Activated CD4-positive, CD25-positive, alpha-beta regulatory T cell (primary cell): ENCODE data around the gene USP21.

Experiments used
- DNase-seq, 4 experiments: peaks; one replicate each; lab custom pipeline; 2025; lab: John Stamatoyannopoulos, UW

Gene USP21

DNA sequence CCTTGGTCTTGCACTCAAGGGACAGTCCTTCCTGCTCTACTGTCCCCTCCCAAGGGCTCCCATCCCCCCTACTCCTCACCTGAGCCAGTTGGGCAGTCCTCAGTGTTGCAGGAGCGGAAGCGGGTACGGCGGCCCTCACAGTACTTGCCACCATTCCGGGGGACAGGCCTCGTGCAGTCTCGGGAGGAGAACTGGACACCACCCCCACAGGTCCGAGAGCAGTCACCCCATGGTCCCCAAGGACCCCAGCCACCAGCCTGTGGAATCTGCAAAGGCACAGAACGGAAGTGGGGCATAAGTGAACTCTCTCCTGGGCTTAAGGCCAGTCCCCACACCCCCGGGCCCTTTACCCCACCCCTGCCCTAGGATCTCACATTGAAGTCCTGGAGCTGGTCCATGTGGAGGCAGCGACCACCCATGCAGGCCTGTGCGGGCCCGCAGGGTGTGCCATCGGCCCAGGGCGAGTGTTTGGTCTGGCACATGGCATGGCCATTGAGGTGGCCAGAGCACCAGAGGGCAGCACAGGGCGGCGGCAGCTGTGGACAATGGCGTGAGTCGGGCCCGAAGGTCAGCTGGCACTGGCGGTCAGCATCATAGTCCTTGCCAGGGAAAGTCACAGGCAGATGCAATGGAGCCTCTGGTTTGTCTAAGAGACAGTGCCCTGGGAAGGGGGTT, 34.4 kb downstream of the USP21 start:
- no peak for DNase-seq

DNA sequence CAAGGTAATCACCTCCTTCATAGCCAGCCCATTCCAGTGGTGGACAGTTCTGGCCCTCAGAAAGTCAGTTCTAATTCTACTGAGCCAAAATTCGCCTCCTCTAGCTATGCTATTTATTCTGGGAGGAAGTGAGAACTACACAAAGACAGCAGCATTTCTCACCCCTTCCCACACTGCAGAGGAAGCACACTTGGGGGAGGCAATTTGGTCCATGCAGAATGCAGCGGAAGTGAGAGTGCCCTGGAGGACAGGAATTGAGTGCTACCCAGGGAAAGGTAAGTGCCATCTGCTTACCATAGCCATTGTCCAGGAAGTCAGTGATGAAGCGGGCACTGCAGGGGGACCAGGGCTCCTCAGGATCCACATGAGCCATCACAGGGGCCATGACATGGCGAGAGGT, 35.9 kb downstream of the USP21 start:
- no peak for DNase-seq

DNA sequence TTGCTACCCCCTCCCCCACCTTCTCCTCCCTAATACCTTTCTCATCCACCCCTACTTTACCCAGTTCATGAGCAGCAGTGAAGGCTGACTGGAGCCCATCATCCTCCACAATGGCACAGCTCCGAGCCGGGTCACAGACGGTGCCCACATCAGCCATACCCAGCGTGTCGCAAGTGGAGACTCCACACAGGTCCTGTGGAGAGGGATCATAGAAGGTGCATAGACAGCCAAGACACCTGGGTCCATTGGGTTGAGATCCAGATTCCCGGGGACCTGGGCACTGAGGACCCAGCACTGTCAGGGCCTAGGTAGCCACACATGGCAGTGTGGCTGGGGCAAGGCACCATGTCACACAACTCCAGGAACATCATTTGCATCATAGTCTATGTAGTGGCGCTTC, 36.8 kb downstream of the USP21 start:
- no peak for DNase-seq

DNA sequence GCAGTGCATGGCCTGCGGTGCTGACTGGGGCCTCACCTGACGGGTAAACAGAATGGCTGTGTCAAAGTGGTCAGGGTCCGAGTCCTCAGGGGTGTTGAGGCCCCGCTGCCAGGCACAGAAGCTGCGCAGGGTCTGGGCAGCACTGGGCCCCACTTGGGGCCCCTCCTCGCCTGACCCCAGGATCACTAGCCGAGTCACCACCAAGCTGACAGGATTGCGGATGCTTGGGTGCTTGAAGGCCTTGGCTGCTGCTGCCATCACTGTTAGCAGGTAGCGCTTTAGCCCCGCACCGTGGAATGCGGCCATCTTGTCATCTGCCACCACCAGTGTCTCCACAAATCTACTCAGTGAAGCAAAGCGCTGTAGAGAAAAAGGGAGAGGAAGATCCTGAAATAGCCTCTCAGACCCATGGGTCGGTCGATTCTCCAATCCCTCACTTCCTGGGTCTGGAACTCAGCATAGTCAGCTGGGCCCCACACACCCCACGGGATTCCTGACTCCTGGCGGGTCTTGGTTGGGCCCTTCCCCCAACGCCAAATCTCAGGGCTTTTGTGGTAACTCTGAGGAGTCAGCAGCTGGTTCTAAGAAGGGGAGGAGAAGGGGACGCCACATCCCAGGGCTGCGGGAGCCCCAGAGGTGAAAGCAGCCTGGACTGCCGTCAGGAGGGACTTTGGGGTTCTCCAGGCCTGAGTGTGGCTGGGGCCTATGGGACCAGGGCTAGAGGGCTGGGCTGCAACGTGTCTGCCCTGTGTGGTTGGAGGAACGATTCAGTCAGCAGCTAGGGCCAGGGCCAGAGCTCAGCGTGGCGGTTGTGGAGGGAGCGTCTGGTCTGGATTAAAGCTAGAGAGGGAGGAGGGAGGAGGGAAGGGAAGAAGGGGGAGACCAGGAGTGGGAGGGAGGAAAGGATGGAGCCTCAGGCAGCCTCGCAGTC, 37.5 kb downstream of the USP21 start:
- no peak for DNase-seq

DNA sequence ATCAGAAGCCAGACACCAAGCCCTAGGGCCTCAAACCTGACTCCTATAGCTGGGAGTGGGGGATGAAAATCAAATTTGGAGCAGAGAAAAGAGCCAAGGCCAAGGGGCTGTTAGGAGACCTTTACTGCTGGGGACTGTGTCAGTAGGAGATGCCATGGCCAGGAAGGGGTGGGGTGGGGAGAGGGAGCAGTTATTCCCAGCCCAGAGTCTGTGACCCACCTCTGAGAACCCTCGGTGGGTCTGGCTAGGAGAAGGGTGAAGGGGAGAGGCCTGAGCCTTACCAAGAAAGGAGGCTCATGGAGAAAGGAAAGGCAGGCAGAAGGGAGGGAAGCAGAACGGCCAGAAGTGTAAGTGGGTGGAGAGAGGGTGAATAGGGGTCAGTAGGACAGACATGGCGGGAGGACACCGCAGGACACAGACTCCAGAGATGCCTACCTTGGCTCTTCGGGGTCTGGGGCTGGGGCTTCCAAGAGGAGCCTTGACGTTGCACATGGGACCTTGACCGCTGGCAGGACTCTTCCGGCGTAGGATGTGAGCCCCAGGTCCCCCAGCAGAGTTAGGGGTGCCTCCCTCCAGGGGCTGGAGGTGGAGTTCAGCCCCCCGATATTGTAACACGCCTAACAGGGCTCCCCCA, 38.4 kb downstream of the USP21 start:
- DNase-seq: no peak

DNA sequence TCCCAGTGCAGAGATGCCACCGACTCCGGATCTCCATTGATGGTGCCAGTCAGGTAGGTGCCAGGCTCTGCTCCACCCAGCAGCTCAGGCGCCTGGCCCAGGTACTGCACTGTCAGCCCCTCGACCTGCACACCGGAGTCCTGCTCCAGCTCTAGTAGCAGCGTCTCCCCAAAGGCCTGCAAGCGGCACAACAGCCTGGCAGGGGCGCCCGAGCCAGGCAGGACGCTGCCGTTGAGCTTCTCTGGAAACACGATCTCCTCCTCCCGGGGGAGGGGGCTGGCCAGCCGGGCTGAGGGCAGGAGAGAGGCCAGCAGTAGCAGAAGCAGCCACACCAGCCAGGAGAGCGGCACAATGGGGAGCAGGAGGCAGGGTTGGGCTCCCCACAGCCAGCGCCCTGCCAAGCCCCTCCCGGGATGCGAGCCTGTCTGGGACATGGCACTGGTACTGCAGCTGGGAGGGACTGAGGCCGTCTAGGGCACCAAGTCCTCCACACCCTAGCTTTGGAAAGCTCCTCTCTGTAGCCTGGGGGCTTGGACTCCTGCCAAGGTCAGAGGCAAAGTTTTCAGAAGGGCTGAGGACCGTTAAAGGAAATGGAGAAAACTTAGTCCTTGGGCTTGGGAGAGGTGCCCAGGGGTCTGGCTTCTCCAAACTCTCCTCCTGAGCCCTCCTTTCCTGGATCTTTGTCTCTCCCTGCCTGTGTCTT, 39.0 kb downstream of the USP21 start:
- no peak for DNase-seq

DNA sequence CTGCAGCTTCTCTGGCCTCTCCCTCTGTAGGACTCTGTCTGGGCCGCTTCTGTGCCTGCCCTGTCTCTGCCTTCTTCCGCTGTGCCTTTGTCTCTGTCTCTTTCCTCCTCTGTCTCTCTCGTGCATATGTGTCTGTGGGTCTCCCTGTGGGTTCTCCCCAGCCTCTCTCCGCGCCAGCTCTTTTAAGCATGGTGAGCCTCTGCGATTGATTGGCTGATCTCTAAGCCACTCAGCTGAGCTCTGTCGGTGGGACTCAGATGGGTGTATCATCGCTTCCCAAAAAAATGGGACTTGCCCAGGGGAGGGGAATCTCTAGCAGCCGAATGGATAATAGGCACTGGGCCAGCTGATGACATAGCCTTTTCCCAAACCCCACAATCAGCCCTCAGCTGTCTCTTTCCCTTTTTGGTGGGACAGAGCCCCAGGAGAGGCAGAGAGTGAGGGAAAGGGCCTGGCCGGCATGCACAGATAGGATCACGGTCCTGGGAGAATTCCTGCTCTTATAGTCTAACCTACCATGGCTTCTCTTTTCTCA, 39.7 kb downstream of the USP21 start, which contains the start of gene ADAMTS4:
TSS of gene ADAMTS4 (minus strand) at position 158 of the 535 bp plus-strand sequence. CDS start 427 bp downstream, outside the sequence.
- no peak for DNase-seq

DNA sequence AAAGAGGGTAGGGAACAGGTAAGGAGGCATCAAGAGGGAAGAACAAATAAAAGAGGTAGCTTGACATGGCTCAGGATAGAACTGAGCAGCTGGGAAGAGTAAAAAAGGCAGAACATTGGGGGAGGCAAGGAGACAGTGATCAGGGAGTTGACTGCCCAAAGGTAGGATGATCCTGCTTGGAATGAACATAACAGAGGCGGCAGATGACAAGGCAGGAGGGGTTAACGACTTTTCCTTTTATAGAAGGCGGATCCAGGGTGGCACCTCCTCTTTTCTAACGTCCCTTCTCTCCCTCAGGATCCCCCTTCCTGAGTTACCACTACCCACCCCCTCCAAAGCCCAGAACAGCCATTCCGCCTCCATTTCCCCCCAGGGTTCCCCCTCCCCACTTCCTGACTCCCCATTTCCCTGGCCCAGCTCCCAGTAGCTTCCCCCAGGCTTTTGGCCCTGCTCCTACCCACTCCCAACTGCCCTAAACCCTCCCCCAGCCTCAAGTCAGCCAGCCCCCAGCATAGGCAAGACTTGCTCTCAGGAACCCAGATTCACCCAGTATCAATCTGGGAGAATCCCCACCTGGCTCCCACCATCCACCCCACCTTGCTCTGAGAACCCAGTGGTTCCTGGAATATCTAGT, 40.3 kb downstream of the USP21 start:
- DNase-seq: no peak

DNA sequence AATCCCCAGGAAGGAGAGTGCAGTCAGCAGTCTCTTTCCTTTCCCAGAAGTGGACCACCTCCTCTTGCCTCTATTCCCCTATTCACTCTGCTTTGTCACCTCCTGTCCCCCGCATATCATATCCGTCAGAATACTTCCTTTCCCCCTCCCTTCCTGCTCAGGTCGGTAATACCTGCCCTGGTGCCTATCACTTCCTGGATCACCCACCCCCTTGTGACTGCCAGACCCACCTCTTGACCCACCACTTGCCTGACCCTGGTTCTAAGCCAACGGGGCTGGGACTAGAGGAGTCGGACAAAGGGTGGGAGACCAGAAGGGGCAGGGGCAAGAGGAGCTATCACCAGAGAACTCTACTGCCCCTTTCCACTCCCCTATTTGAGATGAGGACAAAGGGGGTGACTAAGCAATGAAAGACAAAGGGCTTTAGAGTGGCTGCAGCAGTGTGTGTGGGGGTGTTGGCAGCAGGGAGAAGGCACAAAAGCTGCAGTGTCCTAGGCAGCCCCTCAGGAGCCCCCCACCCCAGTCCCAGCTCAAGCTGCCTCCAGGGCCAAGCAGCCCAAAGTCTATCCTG, 41.2 kb downstream of the USP21 start:
- no peak for DNase-seq

DNA sequence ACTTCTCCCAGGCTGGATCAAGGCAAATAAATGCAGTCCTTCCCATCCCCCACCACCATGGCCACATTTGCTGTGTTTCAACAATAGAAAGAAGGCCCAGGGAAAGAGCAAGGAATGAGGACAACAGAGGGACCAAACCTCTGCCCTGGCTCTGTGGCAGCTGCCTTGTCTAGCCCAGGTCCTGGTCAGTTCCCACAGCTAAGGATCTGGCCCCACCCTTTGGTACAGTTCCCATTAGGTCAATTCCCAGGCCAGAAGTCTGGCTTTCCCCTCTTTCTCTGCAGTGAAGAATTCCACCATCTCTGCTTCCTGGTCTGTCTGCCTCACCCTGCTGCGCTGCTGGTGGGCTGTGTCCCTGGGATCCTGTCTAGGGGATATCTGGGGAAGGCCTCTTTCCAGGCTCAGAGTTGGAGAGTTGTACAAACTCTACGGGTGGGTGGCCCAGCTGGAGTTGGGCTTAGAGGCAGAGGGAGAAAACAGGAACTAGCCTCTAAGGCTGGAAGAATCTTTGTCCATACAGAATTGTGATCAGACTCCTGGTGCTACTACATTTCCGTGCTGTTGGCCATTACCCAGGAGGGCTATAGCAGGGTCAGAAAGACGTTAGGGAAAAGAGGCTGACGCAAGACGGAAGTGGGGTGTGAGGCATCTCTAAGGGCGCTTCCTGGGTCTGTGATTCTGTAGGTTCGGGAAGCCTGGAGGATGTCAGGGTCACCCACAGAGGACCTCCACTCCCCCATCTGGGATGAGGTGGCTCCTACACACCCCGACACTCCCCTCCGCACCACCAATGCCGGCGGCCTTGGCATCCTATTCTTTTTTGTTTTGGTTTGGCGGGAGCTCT, 41.9 kb downstream of the USP21 start:
- DNase-seq: no peak

DNA sequence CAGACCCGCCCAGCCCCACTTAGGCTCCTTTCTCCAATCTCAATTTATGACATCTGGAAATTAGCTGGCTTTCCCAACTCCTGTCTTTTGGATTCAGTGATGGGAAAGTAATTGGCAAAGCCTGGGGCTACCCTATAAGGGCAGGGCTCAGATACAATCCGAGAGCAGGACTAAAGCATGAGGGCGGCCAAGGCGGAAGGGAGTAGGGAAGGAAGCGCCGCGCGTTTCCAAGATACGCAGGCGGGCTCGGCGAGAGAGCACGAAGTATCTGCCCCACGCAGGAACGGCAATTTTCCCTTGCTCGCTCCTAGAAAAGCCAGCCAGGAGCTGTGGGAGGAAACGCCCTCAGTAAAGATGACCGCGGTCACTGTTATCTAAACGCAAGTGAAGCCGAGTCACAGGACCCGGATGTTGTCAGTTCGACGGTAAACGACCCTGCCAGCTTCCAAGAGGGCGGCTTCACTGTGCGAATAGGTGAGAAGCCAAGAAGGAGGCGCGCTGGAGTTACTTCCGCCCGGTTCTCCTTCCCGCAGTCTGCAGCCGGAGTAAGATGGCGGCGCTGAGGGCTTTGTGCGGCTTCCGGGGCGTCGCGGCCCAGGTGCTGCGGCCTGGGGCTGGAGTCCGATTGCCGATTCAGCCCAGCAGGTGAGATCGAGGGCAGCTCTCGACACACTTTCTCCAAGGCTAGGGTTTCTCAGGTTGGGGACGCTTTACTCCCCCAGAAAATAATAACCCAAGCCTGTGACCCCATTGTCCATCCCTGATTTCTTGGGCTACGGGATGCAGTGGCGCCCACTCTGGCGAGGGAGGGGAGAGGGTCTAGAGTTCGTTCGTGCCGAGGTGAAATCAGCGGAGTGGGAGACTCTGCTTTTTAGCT, 42.8 kb downstream of the USP21 start, which contains the start of gene NDUFS2:
TSS of gene NDUFS2 (plus strand) at position 532 of the 877 bp plus-strand sequence. CDS start at position 551, 19 bp downstream.
- peak; percentile 84 to 90 (median 87) for DNase-seq

DNA sequence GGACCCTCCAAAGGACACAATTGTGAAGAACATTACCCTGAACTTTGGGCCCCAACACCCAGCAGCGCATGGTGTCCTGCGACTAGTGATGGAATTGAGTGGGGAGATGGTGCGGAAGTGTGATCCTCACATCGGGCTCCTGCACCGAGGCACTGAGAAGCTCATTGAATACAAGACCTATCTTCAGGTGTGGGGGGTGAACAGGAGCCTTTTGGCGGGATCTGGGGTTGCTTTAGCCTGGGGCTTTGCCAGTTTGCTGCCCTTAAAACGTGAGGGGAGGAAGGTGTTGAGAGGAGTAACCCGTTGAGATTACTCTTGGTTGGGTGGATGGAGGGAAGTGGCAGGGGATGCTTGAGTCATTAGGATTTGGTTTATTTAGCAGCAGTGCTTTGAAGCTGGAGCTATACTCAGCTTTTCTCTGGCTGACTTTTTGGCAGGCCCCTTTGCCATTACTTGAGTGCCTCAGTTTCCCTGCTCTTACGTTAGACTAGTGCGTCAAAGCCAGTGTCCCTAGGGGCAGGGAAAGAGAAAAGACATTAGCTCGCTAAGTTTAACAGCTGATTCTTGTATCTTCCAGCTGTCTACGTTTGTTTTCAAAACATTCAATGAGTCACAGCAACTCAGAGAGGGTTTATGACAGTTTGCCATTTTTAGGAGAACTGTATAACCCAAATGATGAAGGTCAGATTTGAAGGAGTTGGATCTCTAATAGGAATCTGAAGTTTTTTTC, 47.3 kb downstream of the USP21 start:
- DNase-seq: no peak

DNA sequence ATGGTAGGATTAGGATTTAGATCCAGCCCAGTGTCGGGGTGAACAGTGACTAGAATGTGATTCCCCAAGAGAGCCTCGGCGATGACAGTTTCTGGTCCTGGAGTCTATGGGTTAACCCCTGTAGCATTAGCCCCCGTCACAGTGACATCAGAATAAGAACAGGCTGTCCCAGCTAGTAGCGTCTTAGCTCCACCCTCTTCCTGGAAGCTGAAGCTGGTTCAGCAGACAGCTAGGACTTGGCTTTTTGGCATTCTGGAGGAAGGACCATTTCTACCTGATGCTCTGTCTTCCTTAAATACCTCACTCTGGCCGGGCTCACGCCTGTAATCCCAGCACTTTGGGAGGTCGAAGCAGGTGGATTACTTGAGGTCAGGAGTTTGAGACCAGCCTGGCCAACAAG, 47.9 kb downstream of the USP21 start:
- DNase-seq: no peak

DNA sequence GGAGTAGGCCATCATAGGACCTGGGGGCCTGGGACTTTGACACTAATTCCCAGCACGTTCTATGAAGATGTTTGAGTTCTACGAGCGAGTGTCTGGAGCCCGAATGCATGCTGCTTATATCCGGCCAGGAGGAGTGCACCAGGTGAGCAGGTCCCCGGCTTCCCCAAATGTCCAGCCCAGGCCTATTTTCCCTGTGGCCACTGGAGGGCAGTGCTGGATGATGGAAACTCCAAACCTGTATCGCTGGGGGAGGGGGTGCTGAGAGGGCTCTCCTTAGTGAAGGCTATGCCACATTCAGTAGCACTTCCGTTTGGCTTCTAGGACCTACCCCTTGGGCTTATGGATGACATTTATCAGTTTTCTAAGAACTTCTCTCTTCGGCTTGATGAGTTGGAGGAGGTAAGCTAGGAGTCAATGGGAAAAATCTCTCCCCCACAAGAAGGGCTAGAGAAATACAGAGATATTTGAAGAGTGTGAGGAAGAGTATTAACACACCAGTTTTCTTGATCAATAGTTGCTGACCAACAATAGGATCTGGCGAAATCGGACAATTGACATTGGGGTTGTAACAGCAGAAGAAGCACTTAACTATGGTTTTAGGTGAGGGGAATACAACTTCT, 50.6 kb downstream of the USP21 start:
- DNase-seq: peak; percentile 43 to 63 (median 56)

DNA sequence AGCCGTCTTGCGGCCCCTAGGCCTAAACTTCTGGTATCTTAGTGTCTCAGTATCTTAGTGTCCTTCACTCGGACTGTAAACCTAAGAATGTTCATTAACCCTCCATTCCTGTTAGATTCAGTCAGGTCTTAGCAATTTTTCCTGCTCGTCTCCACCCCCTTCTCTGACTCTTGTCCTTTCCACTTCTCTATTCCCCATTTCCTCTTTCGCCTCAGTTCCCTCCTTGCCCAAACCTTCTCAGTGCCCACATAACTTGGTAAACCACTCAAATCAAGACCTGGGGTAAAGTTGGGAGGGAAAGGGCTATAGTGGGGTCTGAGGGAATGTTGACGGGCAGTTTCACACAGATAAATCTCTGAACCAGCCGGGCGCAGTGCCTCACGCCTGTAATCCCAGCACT, 55.1 kb downstream of the USP21 start:
- no peak for DNase-seq

DNA sequence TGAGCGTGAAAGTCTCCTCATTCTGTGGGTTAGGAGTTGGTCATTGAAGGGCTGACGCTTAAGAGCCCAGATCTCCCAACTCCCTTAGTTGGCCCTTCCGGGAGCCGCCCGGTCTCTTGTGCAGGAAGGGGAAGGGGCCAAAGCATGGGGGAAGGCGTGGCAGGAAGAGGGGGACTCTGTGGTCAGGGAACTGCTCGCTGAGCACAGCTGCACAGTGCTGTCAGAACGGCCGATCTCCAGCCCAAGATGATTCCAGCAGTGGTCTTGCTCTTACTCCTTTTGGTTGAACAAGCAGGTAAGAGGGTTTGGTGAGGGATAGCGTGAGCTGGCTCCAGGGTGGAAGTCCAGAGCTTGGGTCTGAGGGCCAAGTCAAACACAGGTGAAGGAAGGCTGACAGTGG, 55.8 kb downstream of the USP21 start, which contains the start of gene FCER1G:
TSS of gene FCER1G (plus strand) at position 220 of the 400 bp plus-strand sequence. CDS start at position 247, 27 bp downstream.
- DNase-seq: no peak
